ENCODE data around the gene PRH2. TPM values are rescaled to one million over a fixed set of nuclear protein-coding genes. Genes with fewer than 3 reads are reported as not detected.

Gene PRH2
- total RNA-seq (2014; rRNA removed; shearing (Covaris generic)), result 0.63 TPM in 1 of 2 replicates, not detected in the other
- polyA plus RNA-seq (2015; cell fraction: cytosol; rRNA removed), result 0.40 TPM in 1 of 2 replicates, not detected in the other
- polyA plus RNA-seq (2015; cell fraction: nucleus; rRNA removed), result not detected in 2 replicates

- DNase-seq (ENCODE audit: low read depth), result no peak
Measured at GRCh38 chr12:10928746-10929286, at the start of gene PRH2. TSS of gene PRH2 (plus strand) at chr12:10929236. CDS start at chr12:10929274, 38 bp downstream.

- DNase-seq (ENCODE audit: low read depth), result no peak
Measured at GRCh38 chr12:10884086-10884725, 44.8 kb upstream of the PRH2 start, which contains the start of gene PRH1. TSS of gene PRH1 (minus strand) at chr12:10884255. CDS start at chr12:10884217, 38 bp downstream.

GRCh38 chr12:10889226-10889625 is 39.8 kb upstream of the PRH2 start:
- no peak for DNase-seq (ENCODE audit: low read depth)

- no peak for DNase-seq (ENCODE audit: low read depth)
Measured at GRCh38 chr12:10891937-10892336, 37.1 kb upstream of the PRH2 start.

- no peak for DNase-seq (ENCODE audit: low read depth)
Measured at GRCh38 chr12:10896854-10897253, 32.2 kb upstream of the PRH2 start.

GRCh38 chr12:10900530-10900929 is 28.5 kb upstream of the PRH2 start:
- no peak for DNase-seq (ENCODE audit: low read depth)

- no peak for DNase-seq (ENCODE audit: low read depth)
Measured at GRCh38 chr12:10900972-10901371, 28.1 kb upstream of the PRH2 start.

GRCh38 chr12:10901427-10901826 is 27.6 kb upstream of the PRH2 start:
- DNase-seq (ENCODE audit: low read depth), result peak; percentile 39

- DNase-seq (ENCODE audit: low read depth), result no peak
Measured at GRCh38 chr12:10904686-10905085, 24.4 kb upstream of the PRH2 start.

- DNase-seq (ENCODE audit: low read depth), result no peak
Measured at GRCh38 chr12:10909462-10909861, 19.6 kb upstream of the PRH2 start, which contains the start of gene TAS2R13. TSS of gene TAS2R13 (minus strand) at chr12:10909562. CDS start at chr12:10909298, 264 bp downstream.

- no peak for DNase-seq (ENCODE audit: low read depth)
Measured at GRCh38 chr12:10910380-10910779, 18.7 kb upstream of the PRH2 start.

- no peak for DNase-seq (ENCODE audit: low read depth)
Measured at GRCh38 chr12:10919809-10920208, 9.2 kb upstream of the PRH2 start.

- no peak for DNase-seq (ENCODE audit: low read depth)
Measured at GRCh38 chr12:10926269-10926668, 2.8 kb upstream of the PRH2 start.

- no peak for DNase-seq (ENCODE audit: low read depth)
Measured at GRCh38 chr12:10936506-10936905, 7.5 kb downstream of the PRH2 start.

GRCh38 chr12:10939163-10939562 is 10.1 kb downstream of the PRH2 start, which contains the start of gene TAS2R14:
TSS of gene TAS2R14 (minus strand) at chr12:10939263. CDS start at chr12:10939207, 56 bp downstream.
- DNase-seq (ENCODE audit: low read depth), result no peak

GRCh38 chr12:10940389-10940788 is 11.4 kb downstream of the PRH2 start:
- peak; percentile 82 for DNase-seq (ENCODE audit: low read depth)

GRCh38 chr12:10941369-10941768 is 12.3 kb downstream of the PRH2 start:
- no peak for DNase-seq (ENCODE audit: low read depth)

GRCh38 chr12:10941916-10942607 is 13.0 kb downstream of the PRH2 start:
- peak; percentile 65 for DNase-seq (ENCODE audit: low read depth)

- no peak for DNase-seq (ENCODE audit: low read depth)
Measured at GRCh38 chr12:10943167-10943566, 14.1 kb downstream of the PRH2 start.

- DNase-seq (ENCODE audit: low read depth), result no peak
Measured at GRCh38 chr12:10952645-10953044, 23.6 kb downstream of the PRH2 start.

- no peak for DNase-seq (ENCODE audit: low read depth)
Measured at GRCh38 chr12:10956085-10956484, 27.0 kb downstream of the PRH2 start.

GRCh38 chr12:10957741-10958140 is 28.7 kb downstream of the PRH2 start:
- no peak for DNase-seq (ENCODE audit: low read depth)

Measured in HT1080 (cell line).